OCI-LY3 (cell line): ENCODE measurements around the gene CDNF.

ENCODE experiments used
- H2AFZ ChIP-seq: fragments of 200-600, 300-600 bp; shearing (Covaris generic); 2 replicates; pipeline ENCODE4 v1.6.0; 2014; ENCODE audit warnings: antibody characterized with exemption, low read depth, low read length
- H3K27ac ChIP-seq: fragments of 200-600, 300-600 bp; sonication (generic); 2 replicates; pipeline ENCODE4 v1.5.1; 2014; ENCODE audit warnings: mild to moderate bottlenecking, low read length, moderate library complexity, mixed read lengths
- H3K27me3 ChIP-seq: fragments of 200-600, 300-600 bp; sonication (generic); 2 replicates; pipeline ENCODE4 v1.6.1; 2014; ENCODE audit warnings: low read depth, low read length, mixed read lengths
- H3K36me3 ChIP-seq: fragments of 200-600, 300-600 bp; sonication (generic); replicated peaks from 2 replicates; pipeline ENCODE3; 2014; ENCODE audit warnings: low read depth, low read length, mixed read lengths
- H3K4me1 ChIP-seq: fragments of 300-600, 200-600 bp; sonication (generic); 2 replicates; pipeline ENCODE4 v1.6.1; 2014; ENCODE audit warnings: low read length, mixed read lengths
- H3K4me2 ChIP-seq: fragments of 200-600, 300-600 bp; sonication (generic); 2 replicates; pipeline ENCODE4 v1.6.1; 2014; ENCODE audit warnings: low read length, mixed read lengths
- H3K4me3 ChIP-seq: fragments of 300-600, 200-600 bp; sonication (generic); 2 replicates; pipeline ENCODE4 v1.5.1; 2014; ENCODE audit warnings: antibody characterized with exemption, mild to moderate bottlenecking, low read length, moderate library complexity
- H3K79me2 ChIP-seq: fragments of 300-600, 200-600 bp; shearing (Covaris generic); 2 replicates; pipeline ENCODE4 v1.6.1; 2014; ENCODE audit warnings: mild to moderate bottlenecking, low read length, mixed read lengths
- H3K9ac ChIP-seq: fragments of 300-600, 200-600 bp; shearing (Covaris generic); 2 replicates; pipeline ENCODE4 v1.6.0; 2014; ENCODE audit warnings: mild to moderate bottlenecking, low read length, moderate library complexity
- H3K9me3 ChIP-seq: fragments of 200-600, 300-600 bp; shearing (Covaris generic); 2 replicates; pipeline ENCODE4 v1.6.1; 2014; ENCODE audit warnings: low read length, mixed read lengths; ENCODE audit not compliant: insufficient read depth
- H4K20me1 ChIP-seq: fragments of 200-600, 300-600 bp; sonication (generic); 2 replicates; pipeline ENCODE4 v1.6.1; 2016; ENCODE audit warnings: low read length, mixed read lengths; ENCODE audit not compliant: insufficient read depth
- CTCF ChIP-seq: fragments of 200-600, 300-600 bp; sonication (generic); IDR thresholded peaks from 2 replicates; pipeline ENCODE4 v1.5.1; 2014; ENCODE audit warnings: antibody characterized with exemption, low read length, low read depth
- EZH2phosphoT487 ChIP-seq: fragments of 200-600 bp; shearing (Covaris generic); IDR thresholded peaks from 2 replicates; pipeline ENCODE4 v1.6.1; 2018; ENCODE audit warnings: antibody characterized with exemption, mixed run types, low read depth

Gene CDNF

GRCh38 chr10:14859043-14859442 lies 21.2 kb upstream of the CDNF start:
- Histone ChIP-seq H3K36me3 (peaks cover 6% of the 10 kb centered on the region), H3K4me2 (no peak overlapping the region), H3K4me3 (no peak overlapping the region)

GRCh38 chr10:14858338-14858960 lies 20.6 kb upstream of the CDNF start:
- Histone ChIP-seq H2AFZ (no peak overlapping the region), H3K9ac (no peak overlapping the region), H3K9me3 (no peaks in the 10 kb centered on the region), H3K4me2 (no peak overlapping the region), H4K20me1 (no peaks in the 10 kb centered on the region), H3K27ac (no peak overlapping the region), H3K36me3 (peaks cover 6% of the 10 kb centered on the region), H3K4me3 (no peak overlapping the region), H3K4me1 (no peaks in the 10 kb centered on the region), H3K79me2 (no peaks in the 10 kb centered on the region), H3K27me3 (no peaks in the 10 kb centered on the region)
- no peak for TF ChIP-seq EZH2phosphoT487
- no peak for TF ChIP-seq CTCF

More at GRCh38 chr10:14859043-14859442, 21.2 kb upstream of the CDNF start:
- Histone ChIP-seq H2AFZ (no peak overlapping the region), H3K27me3 (no peaks in the 10 kb centered on the region), H3K4me1 (no peaks in the 10 kb centered on the region), H3K27ac (no peak overlapping the region), H3K9me3 (no peaks in the 10 kb centered on the region), H3K79me2 (no peaks in the 10 kb centered on the region), H3K9ac (no peak overlapping the region), H4K20me1 (no peaks in the 10 kb centered on the region)
- no peak for TF ChIP-seq CTCF
- no peak for TF ChIP-seq EZH2phosphoT487

GRCh38 chr10:14855453-14855852 lies 17.6 kb upstream of the CDNF start:
- Histone ChIP-seq H3K79me2 (no peaks in the 10 kb centered on the region), H2AFZ (no peak overlapping the region), H4K20me1 (no peaks in the 10 kb centered on the region), H3K9ac (no peak overlapping the region), H3K9me3 (no peaks in the 10 kb centered on the region), H3K4me2 (no peak overlapping the region), H3K27ac (no peak overlapping the region), H3K4me3 (no peak overlapping the region), H3K27me3 (no peaks in the 10 kb centered on the region), H3K4me1 (no peaks in the 10 kb centered on the region), H3K36me3 (peaks cover 14% of the 10 kb centered on the region)
- no peak for TF ChIP-seq EZH2phosphoT487
- no peak for TF ChIP-seq CTCF

- H3K36me3 ChIP-seq, result peaks cover 16% of the 10 kb centered on the region
- no peak for TF ChIP-seq CTCF
- TF ChIP-seq EZH2phosphoT487, result no peak
Measured at GRCh38 chr10:14852236-14852635, 14.4 kb upstream of the CDNF start.

More at GRCh38 chr10:14852236-14852635, 14.4 kb upstream of the CDNF start:
- H3K27ac ChIP-seq, result no peak overlapping the region
- no peaks in the 10 kb centered on the region for H3K27me3 ChIP-seq
- H3K4me2 ChIP-seq, result no peak overlapping the region
- no peaks in the 10 kb centered on the region for H4K20me1 ChIP-seq
- no peaks in the 10 kb centered on the region for H3K9me3 ChIP-seq
- no peak overlapping the region for H2AFZ ChIP-seq
- no peaks in the 10 kb centered on the region for H3K4me1 ChIP-seq
- no peak overlapping the region for H3K9ac ChIP-seq
- no peaks in the 10 kb centered on the region for H3K79me2 ChIP-seq
- no peak overlapping the region for H3K4me3 ChIP-seq
